Common myeloid progenitor, CD34-positive (primary cell): ENCODE data around the gene MMP28.

ENCODE experiments used
- CTCF ChIA-PET: fragments of 350-600 bp; sonication (Branson Sonifier 250); formaldehyde crosslinking; loops from one replicate; lab custom pipeline; 2021; ENCODE audit warnings: antibody characterized with exemption; lab: Charles Lee
- POLR2A ChIA-PET: fragments of 350-600 bp; sonication (Branson Sonifier 250); formaldehyde crosslinking; loops from one replicate; lab custom pipeline; 2021; ENCODE audit warnings: antibody characterized with exemption; lab: Charles Lee
- DNase-seq, 3 donors: peaks; one replicate each; pipeline versions ENCODE4 v3.0.0 to v3.0.0-alpha.2; 2013
- H3K27ac ChIP-seq, 2 experiments: 1 replicate in 1 of 2; 2 replicates in 1 of 2; pipeline ENCODE4 v1.7.0; 2013; ENCODE audit warnings: inconsistent platforms in 2 of 2, low read length in 2 of 2, mild to moderate bottlenecking in 2 of 2, low read depth in 1 of 2, moderate library complexity in 1 of 2; ENCODE audit not compliant: severe bottlenecking in 2 of 2, insufficient read depth in 1 of 2, poor library complexity in 1 of 2
- H3K27me3 ChIP-seq, 5 experiments: replicated peaks in 2 of 5; 1 replicate in 3 of 5; 2 replicates in 2 of 5; pipeline versions ENCODE4 v1.6.1 to v1.7.0; 2013; ENCODE audit warnings: low read length in 4 of 5, mild to moderate bottlenecking in 2 of 5, moderate library complexity in 2 of 5, inconsistent platforms in 1 of 5; ENCODE audit not compliant: insufficient read depth in 5 of 5, control insufficient read depth in 4 of 5
- H3K36me3 ChIP-seq, 4 experiments: 1 replicate in 2 of 4; 2 replicates in 2 of 4; pipeline versions ENCODE4 v1.6.1 to v1.7.0; 2013; ENCODE audit warnings: low read length in 3 of 4, control low read depth in 1 of 4, mild to moderate bottlenecking in 1 of 4; ENCODE audit not compliant: control insufficient read depth in 4 of 4, insufficient read depth in 4 of 4
- H3K4me1 ChIP-seq, 4 experiments: 1 replicate in 3 of 4; 2 replicates in 1 of 4; pipeline versions ENCODE4 v1.6.1 to v1.7.1; 2013; ENCODE audit warnings: low read length in 3 of 4, mild to moderate bottlenecking in 3 of 4, control low read depth in 1 of 4, inconsistent platforms in 1 of 4, moderate library complexity in 1 of 4; ENCODE audit not compliant: control insufficient read depth in 4 of 4, insufficient read depth in 4 of 4; ENCODE audit errors: control extremely low read depth in 1 of 4
- H3K4me3 ChIP-seq, 7 experiments: 1 replicate in 4 of 7; 2 replicates in 3 of 7; pipeline versions ENCODE4 v1.5.1 to v1.7.0; 2013; ENCODE audit warnings: mild to moderate bottlenecking in 7 of 7, low read length in 6 of 7, moderate library complexity in 6 of 7, inconsistent platforms in 2 of 7, low read depth in 2 of 7, control low read depth in 1 of 7; ENCODE audit not compliant: insufficient read depth in 4 of 7, control insufficient read depth in 1 of 7; ENCODE audit errors: extremely low read depth in 1 of 7
- H3K9me3 ChIP-seq, 5 experiments: 1 replicate in 4 of 5; 2 replicates in 1 of 5; pipeline versions ENCODE4 v1.6.1 to v1.7.1; 2013; ENCODE audit warnings: low read length in 4 of 5, mild to moderate bottlenecking in 2 of 5, inconsistent platforms in 1 of 5, low read depth in 1 of 5, moderate library complexity in 1 of 5; ENCODE audit not compliant: control insufficient read depth in 4 of 5, insufficient read depth in 2 of 5; ENCODE audit errors: control extremely low read depth in 1 of 5
- WGBS: methylation state at CpG from one replicate; pipeline ENCODE4 v1.1.5; 2013; ENCODE audit not compliant: insufficient coverage; 5-methylcytosine and 5-hydroxymethylcytosine counted together

Gene MMP28

DNA sequence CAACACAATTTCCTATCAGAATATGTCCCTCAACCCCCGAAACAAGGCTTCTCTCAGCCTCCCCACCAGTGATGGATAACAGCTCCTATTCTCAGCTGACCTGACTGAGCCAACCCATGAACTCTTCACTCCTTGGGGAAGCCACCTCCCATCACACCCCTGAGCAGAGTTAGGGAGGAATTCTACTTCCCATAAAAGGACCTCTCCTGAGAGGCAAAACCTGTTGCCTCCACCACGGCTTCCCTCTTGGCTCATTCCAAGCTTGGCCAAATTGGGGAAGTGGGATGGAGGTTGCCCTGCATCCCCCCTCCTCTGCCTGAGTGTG is 69.7 kb downstream of the MMP28 start:
- ChIA-PET CTCF (no interaction called here), POLR2A (no interaction called here)
- H3K4me3 ChIP-seq: no peak overlapping the region
- H3K36me3 ChIP-seq: peaks cover 18 to 59% (median 33%) of the 10 kb centered on the region in 4 experiments
- 100% methylated on average over 2 of the region's 2 CpGs for WGBS
- H3K4me1 ChIP-seq: peaks cover 0 to 3% (median 1%) of the 10 kb centered on the region in 4 experiments
- no peak for DNase-seq
- no peaks in the 10 kb centered on the region for H3K27me3 ChIP-seq
- H3K27ac ChIP-seq: no peak overlapping the region
- no peaks in the 10 kb centered on the region for H3K9me3 ChIP-seq

DNA sequence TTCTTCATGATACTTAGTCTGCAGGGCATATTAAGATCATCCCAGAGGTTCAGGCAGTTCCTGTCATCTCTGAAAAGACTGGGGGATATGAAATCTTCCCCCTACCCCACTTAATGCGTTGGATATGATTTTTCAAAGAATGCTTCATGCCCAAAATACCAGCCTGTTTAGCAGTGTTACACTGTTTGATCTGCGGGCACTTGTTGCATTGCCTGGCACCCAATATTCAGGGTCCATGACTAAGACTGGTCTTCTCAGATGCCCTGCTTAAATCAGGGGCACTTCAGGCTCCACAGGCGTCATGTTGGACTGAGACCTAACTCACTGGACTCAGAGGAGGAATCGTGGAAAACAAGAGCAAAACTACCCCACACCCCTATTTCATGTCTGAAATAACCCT is 70.4 kb downstream of the MMP28 start:
- H3K27me3 ChIP-seq: no peaks in the 10 kb centered on the region
- H3K36me3 ChIP-seq: peaks cover 18 to 60% (median 33%) of the 10 kb centered on the region in 4 experiments
- ChIA-PET CTCF (no interaction called here), POLR2A (no interaction called here)
- no peak overlapping the region for H3K4me3 ChIP-seq
- 97% methylated on average over 2 of the region's 4 CpGs for WGBS
- no peak for DNase-seq
- H3K4me1 ChIP-seq: no peaks in the 10 kb centered on the region
- no peak overlapping the region for H3K27ac ChIP-seq
- H3K9me3 ChIP-seq: no peaks in the 10 kb centered on the region

DNA sequence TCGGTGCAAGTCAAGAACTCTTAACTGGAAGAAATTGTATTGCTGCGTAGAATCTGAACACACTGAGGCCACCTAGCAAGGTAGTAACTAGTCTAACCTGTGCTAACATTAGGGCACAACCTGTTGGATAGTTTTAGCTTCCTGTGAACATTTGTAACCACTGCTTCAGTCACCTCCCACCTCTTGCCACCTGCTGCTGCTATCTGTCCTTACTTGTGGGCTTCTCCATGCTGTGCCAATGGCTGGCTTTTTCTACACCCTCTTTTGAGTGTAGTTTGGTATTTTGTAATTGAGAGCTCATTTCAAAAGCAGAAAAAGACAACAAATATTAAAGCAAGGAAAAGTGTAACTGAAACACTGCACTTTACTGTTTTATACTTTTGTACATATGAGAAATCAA is 71.7 kb downstream of the MMP28 start:
- POLR2A ChIA-PET: interaction anchor here (0.7 kb wide), 1 partner anchor 16 kb away, joined by 3 read pairs; no protein-coding TSS in a partner anchor
- no peak overlapping the region for H3K27ac ChIP-seq
- H3K4me3 ChIP-seq: no peak overlapping the region
- no peaks in the 10 kb centered on the region for H3K4me1 ChIP-seq
- no peak for DNase-seq
- no peaks in the 10 kb centered on the region for H3K9me3 ChIP-seq
- no peaks in the 10 kb centered on the region for H3K27me3 ChIP-seq
- WGBS: 100% methylated on average over 2 of the region's 2 CpGs
- H3K36me3 ChIP-seq: peaks cover 23 to 69% (median 38%) of the 10 kb centered on the region in 4 experiments
- CTCF ChIA-PET: no interaction called here

DNA sequence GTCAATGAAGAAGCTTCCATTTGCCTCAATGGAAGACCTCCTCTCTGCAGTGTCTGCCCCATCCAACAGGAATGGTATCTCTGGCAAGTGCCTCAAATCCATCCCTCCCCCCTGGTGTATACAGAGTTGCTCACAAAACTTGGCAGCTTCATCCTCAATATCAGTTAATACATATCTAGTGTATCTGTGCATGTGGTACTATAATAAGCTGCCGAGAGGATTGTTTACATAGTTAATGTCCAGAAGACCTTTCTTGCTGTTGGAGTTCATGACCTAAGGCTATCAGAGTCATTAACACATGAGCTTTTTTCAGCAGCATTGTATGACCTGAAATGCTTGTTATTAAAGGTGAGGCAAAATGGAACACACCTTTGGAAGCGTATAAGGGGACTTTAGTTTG is 78.0 kb downstream of the MMP28 start:
- ChIA-PET CTCF (interaction anchor here (0.8 to 1.0 kb wide), 2 partner anchors 12 to 99 kb away, joined by 3 read pairs; no protein-coding TSS in a partner anchor), POLR2A (no interaction called here)
- WGBS: no CpG with 5 or more reads among the region's 2 CpGs
- Histone ChIP-seq H3K27me3 (no peaks in the 10 kb centered on the region), H3K4me3 (no peak overlapping the region), H3K4me1 (peaks cover 0 to 10% (median 6%) of the 10 kb centered on the region in 4 experiments), H3K27ac (no peak overlapping the region), H3K36me3 (peaks cover 19 to 68% (median 33%) of the 10 kb centered on the region in 4 experiments), H3K9me3 (no peaks in the 10 kb centered on the region)
- no peak for DNase-seq

DNA sequence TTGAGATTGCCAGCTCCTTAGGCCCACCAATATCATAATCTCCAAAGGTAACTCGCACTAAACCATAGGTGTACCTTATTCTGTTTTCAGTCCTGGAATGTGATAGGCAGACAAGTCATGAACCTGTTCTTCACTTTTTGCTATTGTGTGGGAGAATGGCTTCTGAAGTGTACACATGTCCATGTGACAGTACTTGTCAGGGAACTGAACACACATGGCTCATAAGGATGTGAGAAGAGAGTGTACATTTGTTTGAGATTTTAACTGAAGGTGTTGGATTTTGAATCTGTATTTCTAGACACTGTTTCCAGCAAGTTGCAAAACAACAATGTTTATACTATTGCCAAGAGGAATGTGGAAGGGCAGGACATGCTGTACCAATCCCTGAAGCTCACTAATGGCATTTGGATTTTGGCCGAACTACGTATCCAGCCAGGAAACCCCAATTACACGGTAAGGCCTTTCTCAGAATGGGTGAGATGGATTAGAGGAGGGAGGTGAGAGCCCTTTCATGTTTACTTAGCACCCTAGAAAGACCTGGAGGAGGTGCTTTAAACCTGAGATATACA is 78.5 kb downstream of the MMP28 start:
- H3K4me1 ChIP-seq: peaks cover 0 to 10% (median 6%) of the 10 kb centered on the region in 4 experiments
- no peaks in the 10 kb centered on the region for H3K9me3 ChIP-seq
- peaks cover 21 to 69% (median 34%) of the 10 kb centered on the region in 4 experiments for H3K36me3 ChIP-seq
- CTCF ChIA-PET: interaction anchor here (1.0 kb wide), 1 partner anchor 13 kb away, joined by 3 read pairs; no protein-coding TSS in a partner anchor
- POLR2A ChIA-PET: no interaction called here
- H3K4me3 ChIP-seq: no peak overlapping the region
- WGBS: 94% methylated on average over 3 of the region's 4 CpGs
- no peak for DNase-seq
- H3K27ac ChIP-seq: no peak overlapping the region
- H3K27me3 ChIP-seq: no peaks in the 10 kb centered on the region

DNA sequence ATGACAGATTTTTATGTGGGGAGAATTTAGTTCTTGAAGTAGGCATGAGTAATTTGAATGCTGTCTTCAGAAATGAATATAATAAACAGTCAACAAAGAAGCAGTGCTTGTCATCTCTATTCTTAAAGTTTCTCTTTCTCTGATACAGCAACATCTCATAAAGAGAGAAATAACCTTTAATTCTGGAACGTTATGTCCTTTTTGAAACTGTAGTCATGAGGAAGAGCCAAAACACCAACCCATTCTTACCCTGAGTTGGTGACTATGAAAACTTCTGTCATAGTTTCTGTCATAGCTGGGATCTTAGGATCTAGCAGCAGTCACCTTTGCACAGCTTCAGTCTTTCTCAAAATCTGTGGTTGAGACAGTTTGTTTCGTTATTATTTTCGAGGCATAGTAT is 79.3 kb downstream of the MMP28 start:
- H3K36me3 ChIP-seq: peaks cover 20 to 64% (median 36%) of the 10 kb centered on the region in 4 experiments
- H3K9me3 ChIP-seq: no peaks in the 10 kb centered on the region
- WGBS: 92% methylated on average over 3 of the region's 3 CpGs
- no peak for DNase-seq
- peaks cover 0 to 10% (median 6%) of the 10 kb centered on the region in 4 experiments for H3K4me1 ChIP-seq
- no peaks in the 10 kb centered on the region for H3K27me3 ChIP-seq
- no peak overlapping the region for H3K4me3 ChIP-seq
- POLR2A ChIA-PET: no interaction called here
- no peak overlapping the region for H3K27ac ChIP-seq
- CTCF ChIA-PET: no interaction called here
